HG02642 (cell line): Measurements from ENCODE around the gene ARID5B.

ENCODE experiments used
- ATAC-seq: cut with Tn5 transposase; IDR thresholded peaks from one replicate; pipeline ENCODE4 v1.9.1; 2021; ENCODE audit warnings: mild to moderate bottlenecking; ENCODE audit not compliant: unreplicated experiment, poor library complexity

ARID5B gene

DNA sequence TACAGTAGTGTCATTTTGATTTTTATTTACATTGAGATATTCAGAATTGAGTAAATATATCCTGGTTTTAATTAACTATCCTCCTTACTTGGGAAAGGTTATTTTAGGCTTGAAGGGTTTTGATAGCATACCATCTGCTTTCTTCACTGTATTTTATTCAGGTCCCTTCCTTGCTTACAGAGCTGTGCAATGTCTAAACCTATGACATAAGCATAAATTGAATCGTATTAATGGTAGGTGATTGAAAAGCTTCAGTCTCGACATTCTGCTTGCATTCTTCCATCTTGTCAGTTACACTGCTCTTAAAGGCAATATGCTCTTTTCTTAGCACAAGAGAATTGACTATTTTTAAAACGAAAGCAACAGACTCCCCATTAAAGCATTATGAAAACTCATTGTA is 102.5 kb downstream of the ARID5B start:
- ATAC-seq, result no peak

DNA sequence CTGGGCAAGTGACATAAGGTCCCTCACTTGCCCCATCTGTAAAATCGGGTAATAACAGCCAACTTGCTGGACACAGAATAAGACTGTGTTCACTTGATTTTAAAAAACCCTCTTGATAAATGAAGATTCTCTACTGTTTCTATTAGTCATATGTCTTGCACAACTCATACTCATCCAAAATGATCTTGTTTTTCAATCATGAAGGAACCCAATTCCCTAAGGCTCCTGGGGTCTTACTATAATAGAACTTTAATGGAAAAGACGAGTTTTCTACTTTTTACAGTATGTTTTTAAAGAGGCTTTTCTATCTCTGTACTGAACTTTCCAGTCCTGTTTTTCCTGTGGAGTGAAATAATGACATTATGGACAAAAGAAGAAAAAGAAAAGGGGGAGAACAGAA is 103.8 kb downstream of the ARID5B start:
- no peak for ATAC-seq

- ATAC-seq, result no peak
Measured at GRCh38 chr10:62005687-62006086, 104.2 kb downstream of the ARID5B start.

DNA sequence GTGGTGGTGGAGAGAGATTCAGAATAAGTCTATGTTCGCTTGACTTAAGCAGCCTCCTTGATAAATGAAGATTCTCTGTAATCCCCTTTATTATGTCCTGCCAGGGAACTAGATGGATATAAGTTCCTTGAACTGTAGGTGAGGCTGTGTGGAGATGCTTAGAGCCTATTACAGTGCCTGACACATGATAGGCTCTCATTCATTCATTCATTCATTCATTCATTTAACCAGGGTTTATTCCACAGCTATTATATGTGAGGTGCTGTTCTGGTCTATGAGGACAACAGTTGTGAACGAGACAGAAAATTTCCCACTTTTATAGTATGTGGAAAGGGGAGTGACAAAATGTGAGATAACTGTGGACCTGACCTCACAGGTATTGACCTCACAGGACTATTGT is 105.6 kb downstream of the ARID5B start:
- no peak for ATAC-seq

DNA sequence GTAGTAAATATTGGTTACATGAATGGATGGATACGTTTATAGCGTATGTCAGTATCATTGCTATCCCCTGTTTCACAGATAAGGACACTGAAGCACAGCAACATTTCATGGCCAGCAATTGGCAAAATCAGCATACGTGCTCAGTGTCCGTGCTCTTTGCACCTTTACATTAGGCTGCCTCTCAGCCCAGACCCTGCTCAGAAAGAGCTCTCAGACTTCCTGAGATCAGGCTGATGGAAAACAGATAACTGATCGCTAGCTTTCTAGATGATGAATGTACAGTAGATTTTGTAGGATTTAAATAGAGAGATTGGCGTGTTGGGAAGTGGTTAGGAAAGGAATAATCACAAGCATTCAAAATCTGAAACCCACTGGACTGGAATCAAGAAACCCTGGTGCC is 106.7 kb downstream of the ARID5B start:
- ATAC-seq, result no peak

DNA sequence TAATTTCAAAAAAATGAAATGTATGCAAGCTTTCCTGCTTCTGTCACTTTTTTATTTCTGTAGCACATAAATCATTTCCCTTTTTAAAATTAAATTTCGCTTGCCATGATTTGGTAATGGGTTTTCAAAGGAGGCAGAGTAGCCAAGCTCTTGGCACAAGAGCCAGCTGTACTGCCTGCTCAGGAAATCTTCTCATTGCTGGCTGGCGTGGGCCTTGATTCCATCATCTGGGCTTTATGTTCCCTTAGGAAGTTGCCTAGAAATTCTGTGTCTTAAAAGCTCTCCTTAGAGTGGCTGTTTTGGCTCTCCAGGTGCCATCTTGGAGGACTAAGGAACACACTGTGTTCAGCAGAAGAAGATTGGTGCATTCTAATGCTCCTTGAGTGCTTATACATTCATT is 107.4 kb downstream of the ARID5B start:
- ATAC-seq, result no peak

GRCh38 chr10:62010366-62010765 is 108.9 kb downstream of the ARID5B start:
- ATAC-seq, result no peak

- ATAC-seq, result no peak
Measured at GRCh38 chr10:62011558-62011957, 110.1 kb downstream of the ARID5B start.

DNA sequence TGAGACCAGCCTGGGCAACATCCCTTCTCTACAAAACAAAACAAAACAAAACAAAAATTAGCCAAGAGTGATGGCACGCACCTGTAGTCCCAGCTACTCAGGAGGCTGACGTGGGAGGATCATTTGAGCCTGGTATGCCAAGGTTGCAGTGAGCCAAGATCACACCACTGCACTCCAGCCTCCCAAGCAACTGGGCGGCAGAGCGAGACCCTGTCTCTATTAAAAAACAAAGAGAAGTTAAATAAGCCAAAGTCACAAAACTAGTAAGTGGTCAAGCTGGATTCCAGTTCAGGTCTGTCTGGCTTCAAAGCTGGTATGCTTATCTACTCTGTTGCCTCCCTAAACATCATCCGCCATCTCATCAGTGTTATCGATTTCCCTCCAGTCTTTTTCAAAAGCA is 110.8 kb downstream of the ARID5B start:
- ATAC-seq, result no peak

DNA sequence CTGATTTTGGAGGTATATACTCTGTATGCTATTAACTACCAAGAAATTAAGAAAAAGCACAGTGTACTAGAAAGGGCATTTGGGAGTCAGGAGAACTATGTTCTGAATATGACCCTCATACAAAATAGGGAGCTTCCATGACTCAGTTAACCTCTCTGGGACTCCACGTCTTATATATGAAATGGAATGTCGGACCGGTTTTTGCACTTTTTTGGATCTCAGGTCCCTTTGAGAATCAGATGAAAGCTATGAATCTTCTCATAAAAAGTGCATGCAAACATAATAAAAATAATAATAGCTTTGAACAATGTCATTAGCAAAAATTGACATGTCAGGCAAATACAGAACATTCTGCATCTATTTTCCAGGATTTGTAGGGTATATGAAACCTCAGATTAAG is 113.0 kb downstream of the ARID5B start:
- ATAC-seq, result no peak

DNA sequence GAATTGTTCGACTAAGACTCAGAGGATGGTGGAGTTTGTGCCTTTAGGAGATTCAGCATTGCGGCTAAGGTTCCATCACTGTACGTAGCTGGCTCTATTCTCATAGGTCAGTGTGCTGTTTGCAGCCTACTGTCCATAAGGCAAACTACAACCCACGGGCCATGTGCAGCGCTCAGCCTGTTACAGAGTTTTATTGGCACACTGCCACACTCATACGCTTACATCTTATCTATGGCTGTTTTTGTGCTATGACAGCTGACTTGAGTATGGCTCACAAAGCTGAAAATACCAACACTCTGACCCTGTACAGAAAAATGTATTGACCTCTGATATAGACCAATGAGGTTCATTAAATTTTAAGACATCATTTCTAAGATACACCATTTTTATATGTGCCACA is 114.5 kb downstream of the ARID5B start:
- no peak for ATAC-seq

DNA sequence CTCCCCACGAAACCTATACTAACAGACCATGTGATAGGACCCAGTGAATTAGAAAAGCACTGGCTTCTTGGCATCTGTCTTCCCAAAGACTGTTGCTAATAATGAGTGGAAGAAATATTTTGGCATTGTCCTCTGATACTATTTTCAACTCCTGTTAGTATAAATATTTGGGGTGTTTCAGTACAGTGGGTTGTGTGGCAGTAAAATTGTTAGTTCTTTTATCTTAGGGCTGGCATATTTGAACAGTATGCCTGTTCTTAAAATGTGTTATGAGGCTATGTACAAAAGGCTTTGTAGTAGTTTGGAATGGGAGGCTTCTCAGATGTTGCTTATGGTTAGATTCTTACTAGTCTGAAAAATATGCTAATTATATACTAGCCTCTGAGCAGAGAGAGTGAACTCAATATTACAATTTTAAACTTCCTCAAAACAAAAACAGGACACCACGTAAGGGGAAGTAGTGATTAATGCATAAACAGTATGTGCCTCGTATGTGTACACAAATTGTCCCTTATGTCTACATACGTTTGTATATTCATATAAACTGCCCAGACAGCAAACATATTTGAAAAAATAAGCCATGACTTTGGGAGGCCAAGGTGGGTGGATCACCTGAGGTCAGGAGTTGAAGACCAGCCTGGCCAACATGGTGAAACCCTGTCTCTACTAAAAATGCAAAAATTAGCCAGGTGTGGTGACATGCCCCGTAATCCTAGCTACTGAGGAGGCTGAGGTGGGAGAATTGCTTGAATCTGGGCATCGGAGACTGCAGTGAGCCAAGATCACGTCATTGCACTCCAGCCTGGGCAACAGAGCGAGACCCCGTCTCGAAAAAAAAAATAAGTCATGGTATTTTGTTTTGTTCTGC is 115.4 kb downstream of the ARID5B start:
- ATAC-seq, result peak; percentile 59

- no peak for ATAC-seq
Measured at GRCh38 chr10:62017491-62017870, 116.0 kb downstream of the ARID5B start.

DNA sequence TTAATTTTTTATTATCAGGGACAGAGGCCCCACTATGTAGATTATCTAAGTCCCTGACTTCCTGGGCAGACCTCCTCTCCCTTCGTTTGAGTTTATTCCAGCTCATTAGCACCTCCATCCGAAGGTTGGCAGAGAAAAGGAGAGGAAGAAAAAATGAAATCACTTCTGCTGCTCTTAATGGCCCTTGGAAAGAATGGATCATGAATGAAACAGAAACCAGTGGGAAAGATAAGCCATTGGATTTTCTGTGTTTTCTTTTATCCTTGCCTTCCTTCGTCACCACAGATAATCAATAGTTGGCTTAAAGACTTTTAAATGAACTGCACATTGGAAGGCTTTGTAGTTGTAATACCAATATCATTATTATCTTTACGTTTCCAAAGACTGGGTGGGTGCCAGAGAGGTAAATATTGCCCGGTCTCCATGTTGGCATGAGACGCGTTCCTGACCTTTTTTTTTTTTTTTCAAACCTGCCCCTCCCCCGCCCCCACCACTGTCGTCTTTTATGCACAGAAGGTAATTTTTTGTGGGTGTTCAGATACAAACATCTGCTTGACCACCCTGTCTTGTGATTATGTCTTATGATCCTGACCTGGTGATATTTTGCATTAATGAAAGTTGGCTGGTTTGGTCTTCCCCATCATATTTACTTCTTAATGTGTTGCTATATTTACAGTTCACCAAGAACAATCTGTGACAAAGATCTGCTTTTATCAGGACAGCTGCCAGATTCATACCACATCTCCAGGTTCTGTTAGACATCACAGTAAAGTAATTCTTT is 116.8 kb downstream of the ARID5B start:
- ATAC-seq, result no peak

DNA sequence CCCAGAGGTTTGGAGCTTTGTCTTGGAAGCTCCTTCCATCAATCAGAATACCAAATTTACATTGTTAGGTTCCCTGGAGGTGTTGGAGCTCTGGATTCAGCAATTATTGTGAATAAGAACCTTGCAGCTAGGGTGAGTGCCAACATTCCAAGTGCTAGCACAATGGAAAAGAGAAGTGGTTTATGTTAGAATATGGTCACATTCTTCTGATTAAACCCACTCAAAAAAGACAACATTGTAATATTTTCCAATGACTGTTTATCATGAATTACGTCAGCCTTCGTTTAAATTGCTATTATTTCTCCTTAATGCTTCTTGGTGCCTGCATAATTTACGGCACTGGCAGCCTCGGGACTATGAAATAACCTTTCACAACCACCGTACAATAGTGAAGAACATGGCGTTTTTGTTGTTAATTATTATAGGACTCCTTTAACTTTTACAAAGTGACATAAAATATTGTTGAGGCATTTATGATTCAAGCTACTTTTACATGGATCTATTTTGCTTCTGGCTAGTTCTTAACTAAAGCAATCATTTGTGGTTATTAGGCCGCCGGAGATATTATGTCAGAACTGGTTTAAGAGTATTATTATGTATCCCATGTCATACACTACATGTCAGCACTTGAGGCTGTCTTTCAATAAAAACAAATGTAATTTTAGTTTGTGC is 117.7 kb downstream of the ARID5B start:
- no peak for ATAC-seq

DNA sequence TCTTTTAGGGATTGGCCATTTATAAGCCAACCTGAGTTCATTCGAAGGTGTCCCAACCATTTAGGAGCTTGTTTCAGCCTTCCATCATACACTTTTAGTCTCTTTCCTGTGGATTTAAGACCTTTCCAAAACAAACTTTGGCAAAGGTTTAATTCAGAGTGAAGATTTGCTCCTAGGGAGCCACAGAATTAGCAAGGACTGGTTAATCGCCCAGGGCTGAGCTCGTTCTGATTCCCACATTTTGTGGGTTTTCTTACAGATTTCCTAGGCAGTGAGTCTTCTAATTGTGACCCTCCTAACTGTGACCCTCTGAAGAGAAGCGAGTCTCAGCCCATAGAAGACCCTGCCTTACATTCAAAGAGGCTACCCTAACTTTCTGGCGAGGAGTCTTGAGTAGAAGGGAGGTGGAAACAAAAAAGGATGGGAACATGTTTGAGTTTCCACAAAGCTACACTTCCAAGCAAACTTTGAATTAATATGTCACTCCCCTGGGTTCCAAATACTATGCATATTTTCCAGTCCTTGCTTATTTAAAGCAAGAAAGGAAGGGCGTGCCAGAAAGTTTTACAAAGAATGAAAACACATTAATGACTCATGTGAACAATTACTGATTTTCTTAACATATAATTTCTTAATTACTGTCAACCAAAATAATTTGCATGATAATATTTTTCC is 118.3 kb downstream of the ARID5B start:
- no peak for ATAC-seq

DNA sequence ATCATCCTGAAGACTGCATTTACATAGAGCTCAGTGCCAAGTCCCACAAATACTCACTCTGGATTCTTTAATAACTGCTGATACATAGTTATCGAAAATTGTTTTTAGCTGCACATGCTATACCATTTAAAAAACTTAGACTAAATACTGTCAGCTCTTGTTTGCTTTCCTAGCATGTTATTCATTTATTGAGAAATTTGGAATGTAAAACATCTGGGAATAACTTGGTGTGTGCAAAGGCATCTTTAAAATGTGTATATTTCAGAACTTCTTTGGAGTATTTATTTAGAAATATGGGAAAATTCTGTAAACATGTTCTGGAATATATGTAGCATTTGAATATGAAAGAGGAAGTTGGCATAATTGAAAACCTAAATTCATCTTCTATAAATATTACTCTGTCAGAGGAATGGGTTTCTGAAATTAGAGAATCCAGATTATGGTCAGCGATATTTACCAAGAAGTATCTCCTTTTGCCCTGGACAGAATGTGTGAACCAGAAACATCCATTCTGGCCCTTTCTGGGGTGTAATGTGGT is 119.7 kb downstream of the ARID5B start:
- ATAC-seq, result no peak

GRCh38 chr10:62021978-62022802 is 120.7 kb downstream of the ARID5B start:
- ATAC-seq, result no peak

DNA sequence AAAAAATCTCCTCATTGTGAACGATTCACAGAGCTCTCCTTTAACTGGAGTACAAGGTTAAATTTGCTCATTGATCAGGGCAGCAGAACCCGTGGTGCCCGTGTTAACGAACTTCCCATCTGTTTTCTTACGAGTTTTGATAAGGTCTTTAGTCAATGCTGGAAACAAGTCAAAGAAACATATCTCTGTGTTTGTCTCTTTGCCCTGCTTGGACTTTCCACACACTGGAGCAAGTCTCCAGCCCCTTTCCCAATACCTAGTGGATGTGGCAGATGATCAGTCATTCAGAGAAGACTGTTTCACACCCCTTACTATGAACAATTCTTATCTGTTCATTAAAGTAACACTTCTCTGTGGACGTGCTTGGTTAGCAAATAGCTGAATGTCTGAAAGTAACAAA is 121.3 kb downstream of the ARID5B start:
- no peak for ATAC-seq

DNA sequence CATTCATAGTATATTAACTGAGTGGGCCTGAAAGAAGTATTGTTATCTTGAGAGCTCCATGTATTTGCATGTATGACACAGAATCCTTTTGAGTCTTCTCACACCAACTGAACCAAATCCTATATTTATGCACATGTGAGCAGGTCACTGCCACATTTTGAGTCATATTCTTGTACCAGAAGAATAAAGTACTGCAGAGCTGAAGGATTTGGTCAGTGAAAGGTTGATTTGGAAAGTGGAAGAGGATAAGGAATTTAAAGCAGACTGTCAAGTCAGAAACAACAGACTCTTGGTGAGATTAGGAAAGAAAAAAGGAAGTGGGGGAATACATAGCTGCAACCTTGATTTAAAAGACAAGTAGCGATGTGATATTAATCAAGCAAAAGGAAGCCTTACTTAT is 121.8 kb downstream of the ARID5B start:
- ATAC-seq, result no peak
